AG09309 (cell line): ENCODE measurements around the gene ZNF709.
A peak's percentile ranks its signal among the peaks of the same experiment; 100 is the strongest.

Experiments
- DNase-seq: peaks from one replicate; pipeline ENCODE4 v3.0.0-alpha.2; 2010; ENCODE audit warnings: low read depth
- H3K4me3 ChIP-seq: 2 replicates; pipeline ENCODE4 v1.5.1; 2011; ENCODE audit warnings: mild to moderate bottlenecking, low read depth, low read length, moderate library complexity; ENCODE audit not compliant: control insufficient read depth
- TF ChIP-seq, protein P1 (sequence below): IDR thresholded peaks from 2 replicates; pipeline ENCODE4 v1.5.1; 2011; ENCODE audit warnings: mild to moderate bottlenecking, low read depth, low read length, inconsistent platforms; ENCODE audit not compliant: insufficient read depth, control insufficient read depth; ENCODE audit errors: missing control alignments

The ZNF709 gene

GRCh38 chr19:12484371-12485051, at the start of gene ZNF709:
TSS of gene ZNF709 (minus strand) at chr19:12484816. CDS start at chr19:12484657, 159 bp downstream.
- peak within 1 kb of the TSS; percentile 74 for H3K4me3 ChIP-seq

DNA sequence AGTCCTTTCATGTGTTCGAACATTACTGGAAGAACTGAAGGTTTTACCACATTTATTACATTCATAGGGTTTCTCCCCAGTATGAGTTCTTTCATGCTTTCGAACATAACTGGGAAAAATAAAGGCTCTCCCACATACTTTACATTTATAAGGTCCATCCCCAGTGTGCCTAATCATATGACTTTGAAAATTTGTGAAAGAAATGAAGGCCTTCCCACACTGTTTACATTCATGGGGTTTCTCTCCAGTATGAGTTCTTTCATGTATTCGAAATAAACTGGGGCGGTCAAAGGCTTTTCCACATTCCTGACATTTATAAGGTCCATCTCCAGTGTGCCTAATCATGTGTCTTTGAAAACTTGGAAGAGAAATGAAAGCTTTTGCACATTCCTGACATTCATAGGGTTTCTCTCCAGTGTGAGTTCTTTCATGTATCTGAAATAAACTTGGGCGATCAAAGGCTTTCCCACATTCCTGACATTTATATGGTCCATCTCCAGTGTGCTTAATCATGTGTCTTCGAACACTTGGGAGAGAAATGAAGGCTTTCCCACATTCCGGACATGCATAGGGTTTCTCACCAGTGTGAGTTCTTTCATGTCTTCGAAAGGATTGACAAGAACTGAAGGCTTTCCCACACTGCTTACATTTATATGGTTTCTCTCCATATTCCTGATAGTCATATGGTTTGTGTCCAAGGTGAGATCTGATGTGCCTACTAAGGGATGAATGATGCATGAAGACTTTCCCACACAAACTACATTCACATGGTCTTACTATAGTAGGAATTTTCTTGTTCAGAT, 42.6 kb upstream of the ZNF709 start:
- DNase-seq, result no peak
- H3K4me3 ChIP-seq, result no peak overlapping the region
- TF ChIP-seq, protein P1, sequence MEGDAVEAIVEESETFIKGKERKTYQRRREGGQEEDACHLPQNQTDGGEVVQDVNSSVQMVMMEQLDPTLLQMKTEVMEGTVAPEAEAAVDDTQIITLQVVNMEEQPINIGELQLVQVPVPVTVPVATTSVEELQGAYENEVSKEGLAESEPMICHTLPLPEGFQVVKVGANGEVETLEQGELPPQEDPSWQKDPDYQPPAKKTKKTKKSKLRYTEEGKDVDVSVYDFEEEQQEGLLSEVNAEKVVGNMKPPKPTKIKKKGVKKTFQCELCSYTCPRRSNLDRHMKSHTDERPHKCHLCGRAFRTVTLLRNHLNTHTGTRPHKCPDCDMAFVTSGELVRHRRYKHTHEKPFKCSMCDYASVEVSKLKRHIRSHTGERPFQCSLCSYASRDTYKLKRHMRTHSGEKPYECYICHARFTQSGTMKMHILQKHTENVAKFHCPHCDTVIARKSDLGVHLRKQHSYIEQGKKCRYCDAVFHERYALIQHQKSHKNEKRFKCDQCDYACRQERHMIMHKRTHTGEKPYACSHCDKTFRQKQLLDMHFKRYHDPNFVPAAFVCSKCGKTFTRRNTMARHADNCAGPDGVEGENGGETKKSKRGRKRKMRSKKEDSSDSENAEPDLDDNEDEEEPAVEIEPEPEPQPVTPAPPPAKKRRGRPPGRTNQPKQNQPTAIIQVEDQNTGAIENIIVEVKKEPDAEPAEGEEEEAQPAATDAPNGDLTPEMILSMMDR, result no peak

More at GRCh38 chr19:12484371-12485051, at the start of gene ZNF709:
- TF ChIP-seq, protein P1, result no peak
- DNase-seq, result peak; percentile 20

- TF ChIP-seq, protein P1, result no peak
- H3K4me3 ChIP-seq, result no peak overlapping the region
- DNase-seq, result no peak
Measured at GRCh38 chr19:12526542-12526941, 41.9 kb upstream of the ZNF709 start.

DNA sequence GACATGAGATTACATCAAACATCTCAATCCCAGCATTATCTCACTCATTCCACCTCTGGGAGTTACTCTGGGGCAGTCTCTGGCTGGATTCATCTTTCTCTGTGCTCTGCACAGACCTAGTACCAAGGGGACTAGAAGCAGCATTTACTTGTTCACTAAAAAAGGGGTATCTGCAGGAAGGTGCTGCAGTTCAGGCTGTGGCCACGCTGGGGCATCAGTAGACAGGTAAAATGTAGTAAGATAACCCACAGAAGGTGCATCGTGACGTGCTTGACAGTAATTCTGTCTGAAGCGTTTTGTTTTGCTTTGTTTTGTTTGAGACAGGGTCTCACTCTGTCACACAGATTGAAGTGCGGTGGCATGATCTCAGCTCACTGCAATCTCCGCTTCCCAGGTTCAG, 37.4 kb upstream of the ZNF709 start:
- H3K4me3 ChIP-seq, result no peak overlapping the region
- no peak for DNase-seq
- TF ChIP-seq, protein P1, result no peak

DNA sequence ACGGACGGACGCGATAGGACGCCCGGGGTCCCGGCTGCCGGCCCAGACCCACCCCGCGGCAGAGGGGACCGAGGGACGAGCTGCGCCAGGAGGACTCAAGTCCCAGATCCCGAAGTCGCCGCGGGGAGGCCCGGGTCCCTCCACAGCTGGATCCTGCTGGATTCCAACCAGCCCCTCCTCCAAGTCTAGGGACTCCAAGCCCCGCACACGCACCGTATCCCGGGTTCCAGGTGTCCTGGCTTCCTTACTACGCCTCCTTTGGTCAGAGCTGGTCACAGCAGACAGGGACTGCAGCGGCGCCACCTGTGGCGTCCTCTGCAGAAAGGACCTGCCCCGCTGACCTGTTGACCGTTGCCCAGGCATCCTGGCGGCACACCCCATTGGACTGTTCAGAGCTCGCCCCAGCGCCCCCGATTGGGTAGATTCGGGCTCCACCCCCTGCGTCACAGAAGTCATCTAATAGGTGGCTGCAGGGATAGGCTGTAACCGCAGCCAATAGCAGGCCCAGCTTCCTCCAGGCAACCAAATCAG, 29.0 kb upstream of the ZNF709 start:
- DNase-seq, result no peak
- no peak overlapping the region for H3K4me3 ChIP-seq
- TF ChIP-seq, protein P1, result no peak

DNA sequence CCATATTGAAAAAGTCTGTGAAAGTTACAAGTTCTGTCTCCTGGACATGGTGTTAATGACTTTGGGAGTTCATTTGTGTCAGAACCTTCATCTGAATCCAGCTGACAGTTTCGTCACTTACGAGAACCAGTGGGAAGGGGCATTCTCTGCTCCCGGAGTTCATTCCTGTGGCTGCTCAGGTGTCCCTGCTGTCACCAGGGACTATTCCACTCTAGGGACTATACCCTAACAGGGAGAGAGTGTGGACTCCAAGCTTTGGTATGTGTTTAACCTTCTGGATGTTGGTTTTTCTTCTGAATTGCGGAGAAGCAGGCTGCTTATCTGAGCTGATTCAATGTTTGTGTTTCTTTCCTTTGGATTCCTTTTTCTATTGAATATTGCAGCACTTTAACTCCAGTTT, 12.4 kb upstream of the ZNF709 start:
- H3K4me3 ChIP-seq, result no peak overlapping the region
- no peak for DNase-seq
- TF ChIP-seq, protein P1, result no peak
